ENCODE results near the gene DNM2.
"Not testable (repeated sequence)": the region's sequence is repeated elsewhere in the genome, so short reads cannot be mapped to it uniquely, and the experiment has no call there.

The DNM2 gene

GRCh38 chr19:10862561-10863106 is 144.8 kb downstream of the DNM2 start:
- no peak for DNase-seq (ENCODE audit: low read depth in 2 of 2)

GRCh38 chr19:10863107-10863717 is 145.3 kb downstream of the DNM2 start:
- no peak for DNase-seq (ENCODE audit: low read depth in 2 of 2)

GRCh38 chr19:10864538-10864899 is 146.6 kb downstream of the DNM2 start:
- peak; percentile 33 to 36 for DNase-seq (ENCODE audit: low read depth in 2 of 2)

GRCh38 chr19:10866495-10866894 is 148.6 kb downstream of the DNM2 start:
- DNase-seq (ENCODE audit: low read depth in 2 of 2) = no peak

- DNase-seq (ENCODE audit: low read depth in 2 of 2) = no peak
These were observed 151.1 kb downstream of the DNM2 start for GRCh38 chr19:10868872-10869547.

- not testable (repeated sequence) for DNase-seq (ENCODE audit: low read depth in 2 of 2)
These were observed 152.0 kb downstream of the DNM2 start for GRCh38 chr19:10869872-10870311.

- DNase-seq (ENCODE audit: low read depth in 2 of 2) = no peak
These were observed 152.6 kb downstream of the DNM2 start for GRCh38 chr19:10870501-10870954.

- DNase-seq (ENCODE audit: low read depth in 2 of 2) = peak; percentile 97
These were observed 153.2 kb downstream of the DNM2 start, which contains the start of gene CARM1 for GRCh38 chr19:10870955-10871603. Gene CARM1 (plus strand): TSS chr19:10871553. CDS start chr19:10871703, 150 bp downstream.

GRCh38 chr19:10871711-10872545 is 154.0 kb downstream of the DNM2 start:
- no peak for DNase-seq (ENCODE audit: low read depth in 2 of 2)

- DNase-seq (ENCODE audit: low read depth in 2 of 2) = no peak
These were observed 154.7 kb downstream of the DNM2 start for GRCh38 chr19:10872546-10873107.

GRCh38 chr19:10874024-10874423 is 156.1 kb downstream of the DNM2 start:
- no peak for DNase-seq (ENCODE audit: low read depth in 2 of 2)

- no peak for DNase-seq (ENCODE audit: low read depth in 2 of 2)
These were observed 158.8 kb downstream of the DNM2 start for GRCh38 chr19:10876459-10877240.

GRCh38 chr19:10877608-10878007 is 159.7 kb downstream of the DNM2 start:
- not testable (repeated sequence) for DNase-seq (ENCODE audit: low read depth in 2 of 2)

GRCh38 chr19:10878253-10878652 is 160.4 kb downstream of the DNM2 start:
- DNase-seq (ENCODE audit: low read depth in 2 of 2) = no peak
